GM12878 (cell line): ENCODE data around the gene SPTBN1. TPM values are rescaled to one million over a fixed set of nuclear protein-coding genes. Genes with fewer than 3 reads are reported as not detected.
A peak's percentile ranks its signal among the peaks of the same experiment; 100 is the strongest.

ENCODE experiments used
- ATAC-seq: fragments of 200-7000 bp; cut with Tn5 transposase; 3 replicates; pipeline ENCODE4 v1.9.1; 2020; ENCODE audit warnings: mild to moderate bottlenecking, moderate library complexity
- BruUV-seq: library from RNA; stranded (reverse); fragments of 400-500 nt; replicated peaks from 2 replicates; lab custom pipeline; 2021; lab: Mats Ljungman, UMichigan
- CTCF ChIA-PET: fragments of 300-600 bp; sonication (Branson Sonifier 250); formaldehyde crosslinking; extraction: SDS; loops from one replicate; lab custom pipeline; 2021; ENCODE audit warnings: inconsistent platforms; lab: Yijun Ruan, JAX
- POLR2A ChIA-PET: fragments of 350-600 bp; formaldehyde crosslinking; extraction: SDS; loops from one replicate; lab custom pipeline; 2021; ENCODE audit warnings: inconsistent platforms; lab: Charles Lee
- RAD21 ChIA-PET: fragments of 300-600 bp; sonication (Branson Sonifier 250); formaldehyde crosslinking; loops from one replicate; lab custom pipeline; 2023; ENCODE audit warnings: antibody characterized with exemption; ENCODE audit not compliant: unreplicated experiment; lab: Charles Lee
- SMC1A ChIA-PET: fragments of 300-600 bp; sonication (Branson Sonifier 250); formaldehyde crosslinking; loops from one replicate; lab custom pipeline; 2023; ENCODE audit not compliant: unreplicated experiment, uncharacterized antibody; lab: Charles Lee
- DNase-seq: peaks from one replicate; pipeline ENCODE4 v3.0.0-alpha.2; 2011; ENCODE audit warnings: low read depth, low spot score
- FAIRE-seq: peaks from 3 replicates; lab custom pipeline; 2011; peaks lifted over from hg19 to GRCh38; lab: Jason Lieb, UNC
- H2AFZ ChIP-seq: 2 replicates; pipeline ENCODE4 v1.6.0; 2011; ENCODE audit warnings: low read depth, low read length, control low read depth; ENCODE audit not compliant: control insufficient read depth
- H3K27ac ChIP-seq: 2 replicates; pipeline ENCODE4 v1.5.1; 2011; ENCODE audit warnings: control low read depth; ENCODE audit not compliant: control insufficient read depth, insufficient read depth
- H3K27me3 ChIP-seq, 2 experiments: replicated peaks in 1 of 2; 2 replicates each; pipeline versions ENCODE4 v1.6.0 to v1.6.1; 2011; ENCODE audit warnings: low read length in 1 of 2; ENCODE audit not compliant: control insufficient read depth in 2 of 2, insufficient read depth in 2 of 2
- H3K36me3 ChIP-seq, 2 experiments: 2 replicates each; pipeline ENCODE4 v1.5.1; 2011; ENCODE audit warnings: low read length in 1 of 2; ENCODE audit not compliant: control insufficient read depth in 2 of 2, insufficient read depth in 2 of 2
- H3K4me1 ChIP-seq: 2 replicates; pipeline ENCODE4 v1.6.1; 2011; ENCODE audit warnings: mild to moderate bottlenecking, low read length, moderate library complexity, mixed read lengths; ENCODE audit not compliant: control insufficient read depth, insufficient read depth
- H3K4me2 ChIP-seq: 2 replicates; pipeline ENCODE4 v1.6.0; 2011; ENCODE audit warnings: control low read depth; ENCODE audit not compliant: control insufficient read depth, insufficient read depth
- H3K4me3 ChIP-seq: fragments of 200-600 bp; sonication (generic); 2 replicates; pipeline ENCODE4 v1.5.1; 2016
- H3K79me2 ChIP-seq: 2 replicates; pipeline ENCODE4 v1.6.0; 2011; ENCODE audit warnings: low read length; ENCODE audit not compliant: control insufficient read depth, insufficient read depth
- H3K9ac ChIP-seq: 2 replicates; pipeline ENCODE4 v1.8.0; 2011; ENCODE audit warnings: low read length, control low read depth, mixed read lengths; ENCODE audit not compliant: control insufficient read depth, insufficient read depth
- H3K9me3 ChIP-seq: replicated peaks from 3 replicates; pipeline ENCODE4 v1.5.1; 2011; ENCODE audit warnings: mild to moderate bottlenecking, low read length; ENCODE audit not compliant: control insufficient read depth, insufficient read depth
- H4K20me1 ChIP-seq: 2 replicates; pipeline ENCODE4 v1.6.0; 2011; ENCODE audit not compliant: control insufficient read depth, insufficient read depth
- ATF7 ChIP-seq: fragments of 450-650 bp; IDR thresholded peaks from 2 replicates; pipeline ENCODE4 v1.6.1; 2016; ENCODE audit warnings: low read depth, mild to moderate bottlenecking
- CHD2 ChIP-seq: IDR thresholded peaks from 2 replicates; pipeline ENCODE4 v1.6.1; 2011; ENCODE audit warnings: low read depth, low read length, improper control_type of control experiment, borderline replicate concordance
- EGR1 ChIP-seq, 2 experiments: IDR thresholded peaks; 1 replicate in 1 of 2; 2 replicates in 1 of 2; pipeline ENCODE4 v1.6.1; 2011 to 2012; ENCODE audit warnings: low read depth in 2 of 2, low read length in 2 of 2, borderline replicate concordance in 1 of 2, mild to moderate bottlenecking in 1 of 2, moderate library complexity in 1 of 2
- EP300 ChIP-seq, 2 experiments: fragments of 150-350 bp in 1 of 2; IDR thresholded peaks; 2 replicates each; pipeline ENCODE4 v1.6.1; 2011 to 2012; ENCODE audit warnings: low read depth in 2 of 2, low read length in 2 of 2, borderline replicate concordance in 1 of 2, improper control_type of control experiment in 1 of 2, inconsistent platforms in 1 of 2; ENCODE audit not compliant: control insufficient read depth in 1 of 2
- IKZF2 ChIP-seq, 2 experiments: fragments of 450-650 bp; IDR thresholded peaks; 2 replicates each; pipeline ENCODE4 v1.6.1; 2017; ENCODE audit warnings: mild to moderate bottlenecking in 2 of 2, moderate library complexity in 2 of 2
- IRF4 ChIP-seq: IDR thresholded peaks from 2 replicates; pipeline ENCODE4 v1.6.1; 2011; ENCODE audit warnings: low read depth, low read length
- MEF2A ChIP-seq: IDR thresholded peaks from 2 replicates; pipeline ENCODE4 v1.6.1; 2011; ENCODE audit warnings: low read depth, mild to moderate bottlenecking, low read length, moderate library complexity; ENCODE audit not compliant: insufficient read depth
- MTA2 ChIP-seq: fragments of 450-650 bp; IDR thresholded peaks from 2 replicates; pipeline ENCODE4 v1.6.1; 2016; ENCODE audit warnings: low read depth, mild to moderate bottlenecking, moderate library complexity
- NRF1 ChIP-seq: conservative IDR thresholded peaks from 2 replicates; pipeline ENCODE4 v1.6.1; 2011; ENCODE audit warnings: mild to moderate bottlenecking, low read depth, low read length, improper control_type of control experiment
- RUNX3 ChIP-seq: IDR thresholded peaks from 2 replicates; pipeline ENCODE4 v1.6.1; 2012; ENCODE audit warnings: low read length, inconsistent platforms
- WGBS: methylation state at CpG from one replicate; pipeline ENCODE4 v1.1.6; 2016; ENCODE audit warnings: low lambda C conversion rate; ENCODE audit not compliant: insufficient replicate concordance, insufficient coverage; ENCODE audit errors: missing lambda C conversion rate; 5-methylcytosine and 5-hydroxymethylcytosine counted together
- in situ Hi-C: fragments of 300-500 bp; cut with MboI; formaldehyde crosslinking; loops from 9 replicates; pipeline ENCODE4 v1.14.3; 2018; ENCODE audit warnings: mixed read lengths
- intact Hi-C: fragments of 100-400 bp; cut with micrococcal nuclease; formaldehyde crosslinking; loops from one replicate; pipeline ENCODE4 v1.14.2; 2022; ENCODE audit not compliant: unreplicated experiment
- polyA plus RNA-seq, 11 experiments: library from polyadenylated mRNA; depleted of rRNA in 4 of 11; unstranded in 6 of 11; stranded (reverse) in 5 of 11; fragments of >200 nt; fragmentation: Nextera tagmentation in 4 of 11; fragmentation: Illumina TruSeq in 1 of 11; extraction: Ambion mirVana in 4 of 11; extraction: Trizol in 1 of 11; gene quantifications; 1 replicate in 1 of 11; 2 replicates in 10 of 11; pipeline versions ENCODE4 v1.2.1 to v1.2.3, GENCODE V29; 2011 to 2016; ENCODE audit warnings: inconsistent platforms in 2 of 11, missing spikeins in 2 of 11, low read depth in 1 of 11
- total RNA-seq, 4 experiments: library from RNA; depleted of rRNA in 3 of 4; stranded (reverse); fragments of >200 nt in 3 of 4; fragmentation: Illumina TruSeq in 1 of 4; extraction: Trizol in 1 of 4; gene quantifications; 2 replicates each; pipeline versions ENCODE4 v1.2.1 to v1.2.3, GENCODE V29; 2013 to 2021
- TF ChIP-seq, protein P1 (sequence below): IDR thresholded peaks from 2 replicates; pipeline ENCODE4 v1.6.1; 2012; ENCODE audit warnings: mild to moderate bottlenecking, low read depth, low read length

SPTBN1 gene
- total and polyA plus RNA-seq, 10 of the 15 experiments (the other 5 are each of a cell fraction or from before 2014, with no cell fraction given), result 20.6 to 154 (median 76.7) TPM

DNA sequence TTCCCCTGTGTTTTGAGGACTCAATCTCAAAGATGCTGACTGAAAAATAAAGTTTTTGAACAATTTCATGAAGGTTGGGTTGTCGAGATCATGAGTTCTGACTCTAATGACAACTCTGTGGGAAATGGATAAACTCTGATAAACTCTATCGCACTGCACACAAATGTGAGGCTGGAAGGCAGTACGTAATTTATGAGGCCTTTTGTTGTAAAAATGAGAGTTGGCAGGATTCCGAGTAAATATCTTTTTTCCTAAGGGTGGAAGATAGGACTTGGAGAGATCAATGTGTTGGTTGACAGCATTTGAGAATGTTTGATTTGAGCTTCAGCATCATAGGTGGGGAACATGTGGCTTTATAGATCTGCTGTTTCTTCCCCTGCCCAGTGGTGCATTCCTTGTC is 90.4 kb downstream of the SPTBN1 start:
- intact Hi-C loops (no loop called here), in situ Hi-C loops (no loop called here)
- WGBS, result 72% methylated on average over 4 of the region's 4 CpGs
- Histone ChIP-seq H3K36me3 (no peaks in the 10 kb centered on the region), H3K4me3 (no peak overlapping the region), H4K20me1 (no peaks in the 10 kb centered on the region), H3K4me1 (peaks cover 10% of the 10 kb centered on the region), H3K9ac (no peak overlapping the region), H3K79me2 (no peaks in the 10 kb centered on the region), H3K27me3 (no peaks in the 10 kb centered on the region), H3K27ac (no peak overlapping the region), H3K4me2 (no peak overlapping the region), H2AFZ (no peak overlapping the region), H3K9me3 (no peaks in the 10 kb centered on the region)
- RAD21 ChIA-PET, result interaction anchor here (1.1 to 1.6 kb wide), 5 partner anchors 11 to 88 kb away, joined by 3 to 13 read pairs (median 5); no protein-coding TSS in a partner anchor
- POLR2A ChIA-PET, result interaction anchor here (0.6 to 5.8 kb wide), 7 partner anchors 14 to 679 kb away, joined by 3 to 51 read pairs (median 4); no protein-coding TSS in a partner anchor
- SMC1A ChIA-PET, result interaction anchor here (1.3 to 4.2 kb wide), 4 partner anchors 10 to 22 kb away, joined by 3 to 32 read pairs (median 18); no protein-coding TSS in a partner anchor
- DNase-seq, result no peak
- CTCF ChIA-PET, result interaction anchor here (1.0 to 2.5 kb wide), 4 partner anchors 9 to 23 kb away, joined by 3 to 12 read pairs (median 8); no protein-coding TSS in a partner anchor
- peak; percentile 5; the same call in 2 of the 3 replicates for ATAC-seq
- no peak for FAIRE-seq
- TF ChIP-seq IRF4, result no peak
- TF ChIP-seq EGR1 (IDR thresholded peaks at IDR 0.05; ENCODE audit: borderline replicate concordance in 1 of 2, low read depth in 2 of 2, low read length in 2 of 2), result no peak
- TF ChIP-seq MTA2, result no peak
- no TSS peak for BruUV-seq

DNA sequence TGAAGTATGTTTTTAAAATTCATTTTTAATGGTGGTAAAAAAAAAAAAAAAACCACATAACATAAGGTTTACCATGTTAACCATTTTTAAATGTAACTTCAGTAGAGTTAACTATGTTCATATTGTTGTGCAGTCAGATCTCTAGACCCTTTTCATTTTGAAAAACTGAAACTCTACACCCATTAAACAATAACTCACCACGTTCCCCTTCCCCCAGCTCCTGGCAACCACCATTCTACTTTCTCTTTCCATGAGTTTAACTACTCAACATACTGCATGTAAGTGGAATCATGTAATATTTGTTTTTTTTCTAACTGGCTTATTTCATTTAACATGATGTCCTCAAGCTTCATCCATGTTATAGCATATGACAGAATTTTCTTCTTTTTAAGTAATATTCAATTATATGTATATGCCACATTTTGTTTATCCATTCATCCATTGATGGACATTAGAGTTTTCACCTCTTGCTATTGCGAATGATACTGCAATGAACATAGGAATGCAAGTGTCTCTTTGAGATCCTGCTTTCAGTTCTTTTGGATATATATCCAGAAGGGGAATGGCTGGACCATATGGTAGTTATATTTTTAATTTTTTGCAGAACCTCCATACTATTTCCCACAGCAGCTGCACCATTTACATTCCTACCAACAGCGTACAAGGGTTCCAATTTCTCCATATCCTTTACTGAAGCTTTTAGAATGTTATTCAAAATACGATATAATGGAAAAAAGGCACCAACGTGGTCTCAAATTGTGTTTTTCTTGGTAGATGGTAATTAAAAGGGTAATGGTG is 91.0 kb downstream of the SPTBN1 start:
- no peak for DNase-seq
- ChIA-PET RAD21 (interaction anchor here (1.1 to 1.6 kb wide), 5 partner anchors 10 to 88 kb away, joined by 3 to 13 read pairs (median 5); no protein-coding TSS in a partner anchor), CTCF (interaction anchor here (0.8 to 2.5 kb wide), 6 partner anchors 9 to 56 kb away, joined by 3 to 12 read pairs (median 4); no protein-coding TSS in a partner anchor), SMC1A (interaction anchor here (0.5 to 4.2 kb wide), 8 partner anchors 11 to 490 kb away, joined by 3 to 32 read pairs (median 4); no protein-coding TSS in a partner anchor), POLR2A (interaction anchor here (0.6 to 5.8 kb wide), 8 partner anchors 13 to 680 kb away, joined by 3 to 51 read pairs (median 4); no protein-coding TSS in a partner anchor)
- peak; percentile 77 for ATAC-seq
- Histone ChIP-seq H3K9me3 (no peaks in the 10 kb centered on the region), H3K4me2 (no peak overlapping the region), H3K27ac (no peak overlapping the region), H2AFZ (no peak overlapping the region), H3K4me1 (peaks cover 14% of the 10 kb centered on the region), H3K79me2 (no peaks in the 10 kb centered on the region), H3K9ac (no peak overlapping the region), H4K20me1 (no peaks in the 10 kb centered on the region), H3K36me3 (no peaks in the 10 kb centered on the region), H3K4me3 (no peak overlapping the region), H3K27me3 (no peaks in the 10 kb centered on the region)
- BruUV-seq, result no TSS peak
- peak; percentile 75 for FAIRE-seq
- WGBS, result 49% methylated on average over 5 of the region's 5 CpGs
- intact Hi-C loops (no loop called here), in situ Hi-C loops (no loop called here)
- TF ChIP-seq RUNX3 (peak; percentile 22; the same call in 1 of the 2 replicates), MEF2A (no peak), EP300 (IDR thresholded peaks at IDR 0.05; ENCODE audit: borderline replicate concordance in 1 of 2, control insufficient read depth in 1 of 2, low read depth in 2 of 2, low read length in 2 of 2) (peak in 1 of 2 experiments; percentile 19; a peak in 1 of 4 replicates), IKZF2 (IDR thresholded peaks at IDR 0.05) (peak; percentile 15 to 25; a peak in 1 of 4 replicates), ATF7 (peak; percentile 61), NRF1 (no peak), CHD2 (peak; percentile 32; the same call in 1 of the 2 replicates)
- TF ChIP-seq, protein P1, sequence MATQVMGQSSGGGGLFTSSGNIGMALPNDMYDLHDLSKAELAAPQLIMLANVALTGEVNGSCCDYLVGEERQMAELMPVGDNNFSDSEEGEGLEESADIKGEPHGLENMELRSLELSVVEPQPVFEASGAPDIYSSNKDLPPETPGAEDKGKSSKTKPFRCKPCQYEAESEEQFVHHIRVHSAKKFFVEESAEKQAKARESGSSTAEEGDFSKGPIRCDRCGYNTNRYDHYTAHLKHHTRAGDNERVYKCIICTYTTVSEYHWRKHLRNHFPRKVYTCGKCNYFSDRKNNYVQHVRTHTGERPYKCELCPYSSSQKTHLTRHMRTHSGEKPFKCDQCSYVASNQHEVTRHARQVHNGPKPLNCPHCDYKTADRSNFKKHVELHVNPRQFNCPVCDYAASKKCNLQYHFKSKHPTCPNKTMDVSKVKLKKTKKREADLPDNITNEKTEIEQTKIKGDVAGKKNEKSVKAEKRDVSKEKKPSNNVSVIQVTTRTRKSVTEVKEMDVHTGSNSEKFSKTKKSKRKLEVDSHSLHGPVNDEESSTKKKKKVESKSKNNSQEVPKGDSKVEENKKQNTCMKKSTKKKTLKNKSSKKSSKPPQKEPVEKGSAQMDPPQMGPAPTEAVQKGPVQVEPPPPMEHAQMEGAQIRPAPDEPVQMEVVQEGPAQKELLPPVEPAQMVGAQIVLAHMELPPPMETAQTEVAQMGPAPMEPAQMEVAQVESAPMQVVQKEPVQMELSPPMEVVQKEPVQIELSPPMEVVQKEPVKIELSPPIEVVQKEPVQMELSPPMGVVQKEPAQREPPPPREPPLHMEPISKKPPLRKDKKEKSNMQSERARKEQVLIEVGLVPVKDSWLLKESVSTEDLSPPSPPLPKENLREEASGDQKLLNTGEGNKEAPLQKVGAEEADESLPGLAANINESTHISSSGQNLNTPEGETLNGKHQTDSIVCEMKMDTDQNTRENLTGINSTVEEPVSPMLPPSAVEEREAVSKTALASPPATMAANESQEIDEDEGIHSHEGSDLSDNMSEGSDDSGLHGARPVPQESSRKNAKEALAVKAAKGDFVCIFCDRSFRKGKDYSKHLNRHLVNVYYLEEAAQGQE, result no peak
